ENCODE measurements around the gene ZDHHC11. TPM values are rescaled to one million over a fixed set of nuclear protein-coding genes. Genes with fewer than 3 reads are reported as not detected.
"Not testable (repeated sequence)": the region's sequence is repeated elsewhere in the genome, so short reads cannot be mapped to it uniquely, and the experiment has no call there.

ZDHHC11 gene
- total and polyA plus RNA-seq, 2 of the 4 experiments (the other 2 are of a cell fraction), result 0.36 to 1.6 TPM

DNA sequence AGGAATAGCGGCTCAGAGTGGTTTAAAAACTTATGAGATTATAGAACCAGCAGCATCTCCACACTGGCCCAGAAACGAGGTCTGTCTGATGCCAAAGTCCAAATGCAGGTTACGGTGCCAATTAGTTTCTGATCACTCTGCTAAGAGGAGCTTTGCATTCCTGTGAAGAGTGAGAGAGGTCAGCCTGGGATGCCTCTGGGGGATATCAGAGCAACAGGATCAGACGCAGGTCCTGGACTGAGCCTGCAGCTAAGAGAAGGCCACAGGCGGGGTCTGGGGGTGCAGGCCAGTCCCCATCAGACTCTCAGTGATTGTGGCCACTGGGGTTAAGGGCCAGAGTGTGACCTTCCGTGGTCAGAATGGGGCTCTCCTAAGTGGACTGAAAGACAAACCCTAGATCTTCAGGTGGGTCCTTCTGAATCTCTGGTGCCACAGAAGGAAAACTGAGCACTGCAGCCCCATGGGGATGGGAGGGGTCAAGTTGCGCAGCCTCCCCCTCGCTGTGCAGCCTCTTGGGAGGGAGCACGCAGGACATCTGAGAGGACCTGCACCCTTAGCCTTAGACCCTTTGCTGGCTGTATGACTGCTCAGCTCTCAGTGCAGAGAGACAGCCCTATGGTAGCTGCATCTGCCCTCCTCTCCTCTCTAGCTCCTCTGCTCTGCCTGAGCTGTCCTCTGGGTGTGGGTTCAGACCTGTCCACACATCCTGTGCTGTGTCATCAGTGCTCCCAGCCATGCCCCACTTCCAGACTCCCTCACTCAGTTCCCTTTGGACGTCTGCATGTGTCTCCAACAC, 42.9 kb downstream of the ZDHHC11 start:
- intact Hi-C loops (cut with micrococcal nuclease); H3K36me3 ChIP-seq (ENCODE audit: control insufficient read depth, insufficient read depth, low read length); dilution Hi-C loops (cut with HindIII; ENCODE audit: low sequenced_read_pairs, unreplicated experiment); H2AK9ac ChIP-seq (replicated peaks; ENCODE audit: low read depth, low read length, poor library complexity); H3K4ac ChIP-seq (ENCODE audit: low read depth, low read length); H3K27ac ChIP-seq (ENCODE audit: insufficient read depth, low read length); H3K56ac ChIP-seq (ENCODE audit: extremely low read depth, insufficient read depth, low read length); CTCF ChIA-PET; H3K14ac ChIP-seq (replicated peaks; ENCODE audit: low read depth, low read length); DNase-seq; H2BK20ac ChIP-seq (ENCODE audit: low read depth, low read length); H2BK15ac ChIP-seq (ENCODE audit: low read depth, low read length); H3K4me1 ChIP-seq (ENCODE audit: control insufficient read depth, insufficient read depth, low read length); H4K5ac ChIP-seq (ENCODE audit: low read depth, low read length); H2AK5ac ChIP-seq (ENCODE audit: low read depth, low read length); H3K9me1 ChIP-seq (ENCODE audit: insufficient read depth, low read length); H4K20me1 ChIP-seq (ENCODE audit: insufficient read depth, low read length); H3K18ac ChIP-seq (ENCODE audit: low read depth, low read length); H3K4me3 ChIP-seq (ENCODE audit: insufficient read depth, low read depth, low read length); H3K27me3 ChIP-seq (ENCODE audit: control insufficient read depth, insufficient read depth, low read length); H3K9me3 ChIP-seq (ENCODE audit: control insufficient read depth, insufficient read depth, low read length); ATAC-seq (ENCODE audit: low read depth); H2AFZ ChIP-seq (replicated peaks; ENCODE audit: low read length, poor library complexity); H2BK120ac ChIP-seq (ENCODE audit: low read depth, low read length); H3K9ac ChIP-seq (ENCODE audit: low read depth, low read length); H4K91ac ChIP-seq (ENCODE audit: insufficient read depth, low read depth, low read length); H3K4me2 ChIP-seq (ENCODE audit: low read depth, low read length); H3K79me1 ChIP-seq (ENCODE audit: low read depth in 1 of 2, low read length in 2 of 2); in situ Hi-C loops (cut with MboI; ENCODE audit: low sequenced_read_pairs); POLR2A ChIA-PET (ENCODE audit: unreplicated experiment); BruUV-seq (replicated peaks); H4K8ac ChIP-seq (ENCODE audit: low read depth in 2 of 2, low read length in 2 of 2); H2BK5ac ChIP-seq (ENCODE audit: low read depth, low read length, poor library complexity, severe bottlenecking); H3K23ac ChIP-seq (ENCODE audit: low read depth, low read length): not testable (repeated sequence)
- no CpG with 5 or more reads among the region's 10 CpGs for WGBS, 2 experiments (ENCODE audit: extremely low coverage in 2 of 2, insufficient read length in 1 of 2)
